GM08714 (cell line): ENCODE data around the gene ZNF827.

Experiments
- H3K4me3 ChIP-seq: fragments of 200-500 bp; sonication (Bioruptor generic); 2 replicates; pipeline ENCODE4 v1.5.1; 2014; ENCODE audit warnings: mild to moderate bottlenecking, low read length, inconsistent platforms
- ZNF274 ChIP-seq: IDR thresholded peaks from 2 replicates; pipeline ENCODE4 v1.6.1; 2012; ENCODE audit warnings: mild to moderate bottlenecking, low read depth, low read length

Gene ZNF827

DNA sequence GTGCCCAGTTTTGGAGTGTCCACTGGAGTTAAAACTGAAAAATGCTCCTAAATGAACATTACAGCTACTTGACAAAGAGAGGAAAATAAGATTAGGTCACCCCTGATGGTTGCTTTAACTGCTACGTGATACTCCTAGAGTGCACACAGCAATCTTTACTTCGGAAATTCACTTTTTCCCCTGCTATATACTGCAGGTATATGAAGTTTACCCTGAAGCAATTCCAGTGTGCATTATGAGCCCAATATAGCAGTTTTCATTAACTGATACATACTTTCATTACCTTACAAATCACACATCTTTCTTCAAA is 773 bp upstream of the ZNF827 start:
- TF ChIP-seq ZNF274 = no peak

DNA sequence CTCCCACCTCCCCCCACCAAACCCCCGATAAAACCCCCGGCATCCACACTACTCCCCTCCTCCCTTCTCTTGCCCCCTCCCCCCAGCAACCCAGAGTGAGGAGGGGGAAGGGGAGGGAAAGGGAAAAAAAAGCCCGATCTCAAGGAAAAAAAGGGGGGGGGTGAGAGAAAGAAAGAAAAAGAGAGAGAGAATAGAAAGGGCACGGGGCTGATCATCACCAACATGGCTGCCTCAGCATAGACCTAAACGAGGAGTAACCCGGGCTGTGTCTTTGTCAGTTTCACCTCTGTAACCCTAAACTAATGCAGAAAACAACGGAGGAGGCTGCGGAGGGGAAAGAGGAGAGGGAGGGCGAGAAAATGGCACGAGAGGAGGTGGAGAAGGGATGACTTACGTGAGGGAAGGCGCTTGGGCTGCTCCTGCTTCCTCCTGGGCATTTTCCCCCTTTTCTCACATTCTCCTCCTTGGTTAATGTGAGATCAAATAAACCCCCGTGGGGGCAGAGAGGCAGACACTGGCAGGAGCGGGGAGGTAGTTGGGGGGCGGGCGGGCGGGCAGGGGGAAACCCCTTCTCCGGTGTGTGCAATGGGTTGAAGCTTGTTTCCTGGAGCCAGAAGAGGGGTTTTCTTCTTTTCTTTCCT is 532 bp downstream of the ZNF827 start:
- H3K4me3 ChIP-seq = peak overlapping the region; percentile 89
- no peak for TF ChIP-seq ZNF274

More for the DNA sequence above, 773 bp upstream of the ZNF827 start:
- no peak overlapping the region for H3K4me3 ChIP-seq

DNA sequence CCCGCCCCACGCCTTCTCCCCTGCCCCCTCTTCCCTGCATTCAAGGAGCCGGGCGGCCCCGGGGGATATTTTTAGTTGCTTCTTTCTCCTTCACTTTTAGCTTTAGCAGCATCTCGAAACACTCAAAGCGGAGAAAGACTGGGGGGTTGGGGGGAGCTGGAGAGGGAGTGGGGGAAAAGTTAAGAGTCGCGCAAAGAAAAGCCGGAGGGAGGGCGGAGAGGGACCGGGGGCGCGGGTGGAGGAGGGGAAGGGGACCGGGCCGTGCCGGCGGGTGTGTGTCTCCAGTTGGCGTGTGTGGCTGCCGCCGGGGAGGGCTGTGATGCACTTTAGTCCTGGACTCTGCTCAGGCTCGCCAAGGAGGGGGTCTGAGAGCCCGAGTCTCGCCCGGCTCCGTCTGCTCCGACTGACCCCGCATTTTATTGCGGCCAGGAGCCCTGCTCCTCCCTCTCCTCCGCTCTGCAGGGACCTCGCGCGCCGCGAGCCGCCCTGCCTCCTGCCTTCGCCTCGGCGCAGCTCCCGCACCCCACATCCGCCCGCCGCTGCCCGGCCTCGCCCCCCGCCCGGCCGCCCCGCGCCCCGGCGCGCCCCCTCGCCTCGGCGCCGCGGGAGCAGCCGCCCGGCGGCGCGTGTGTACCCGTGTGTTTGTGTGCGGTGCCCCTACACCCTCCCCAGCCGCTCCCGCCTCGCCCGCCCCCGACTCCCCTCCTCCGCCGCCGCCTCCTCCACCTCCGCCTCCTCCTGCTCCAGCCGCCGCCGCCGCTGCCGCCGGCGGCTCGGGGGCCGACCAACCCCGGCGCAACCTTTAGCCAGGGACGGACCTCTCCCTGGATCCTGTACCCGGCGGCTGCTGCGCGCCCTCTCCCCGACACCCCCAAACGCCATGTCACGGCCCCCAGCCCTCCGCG is 1.4 kb downstream of the ZNF827 start:
- no peak for TF ChIP-seq ZNF274
- H3K4me3 ChIP-seq = peak overlapping the region; percentile 89

DNA sequence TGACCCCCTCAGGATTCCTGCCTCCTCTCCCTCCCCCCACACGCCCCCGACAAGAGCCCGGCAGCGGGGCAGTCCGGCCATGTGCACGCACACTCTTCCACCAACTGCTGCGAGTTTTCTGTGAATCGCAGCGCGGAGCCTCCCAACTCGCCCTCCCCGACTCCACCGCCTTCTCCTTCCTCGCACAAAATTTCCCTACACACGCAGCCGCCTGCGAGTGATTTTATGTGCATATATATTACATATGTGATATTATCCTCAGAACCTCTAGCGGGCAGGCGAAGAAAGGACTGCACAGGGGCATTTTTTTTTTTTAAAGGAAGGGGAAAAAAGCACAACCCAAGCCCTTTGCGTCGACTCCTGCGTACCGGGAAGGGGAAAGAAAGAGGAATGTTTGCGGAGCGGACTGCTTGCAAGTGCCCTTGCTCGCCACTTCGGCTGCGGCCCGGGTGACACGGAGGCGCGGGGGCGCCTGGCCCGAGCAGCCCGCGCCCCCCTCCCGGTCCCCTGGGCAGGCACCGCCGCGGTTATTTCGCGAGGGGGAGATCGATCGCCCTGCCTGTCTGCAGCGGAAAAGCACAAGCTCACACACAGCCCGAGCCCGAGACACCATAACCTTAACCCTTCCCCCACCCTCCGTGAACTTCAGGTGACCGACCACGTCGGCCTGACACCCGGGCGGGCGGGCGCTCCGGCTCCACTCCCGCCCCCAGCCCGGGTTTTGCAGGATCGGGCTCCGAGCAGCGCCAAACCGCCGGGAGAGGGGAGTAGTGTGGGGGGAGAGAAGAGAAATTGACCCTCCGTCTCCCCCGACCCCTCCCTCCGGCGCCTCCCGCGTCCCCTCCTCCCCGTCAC is 2.3 kb downstream of the ZNF827 start:
- H3K4me3 ChIP-seq = peak overlapping the region; percentile 89
- no peak for TF ChIP-seq ZNF274

DNA sequence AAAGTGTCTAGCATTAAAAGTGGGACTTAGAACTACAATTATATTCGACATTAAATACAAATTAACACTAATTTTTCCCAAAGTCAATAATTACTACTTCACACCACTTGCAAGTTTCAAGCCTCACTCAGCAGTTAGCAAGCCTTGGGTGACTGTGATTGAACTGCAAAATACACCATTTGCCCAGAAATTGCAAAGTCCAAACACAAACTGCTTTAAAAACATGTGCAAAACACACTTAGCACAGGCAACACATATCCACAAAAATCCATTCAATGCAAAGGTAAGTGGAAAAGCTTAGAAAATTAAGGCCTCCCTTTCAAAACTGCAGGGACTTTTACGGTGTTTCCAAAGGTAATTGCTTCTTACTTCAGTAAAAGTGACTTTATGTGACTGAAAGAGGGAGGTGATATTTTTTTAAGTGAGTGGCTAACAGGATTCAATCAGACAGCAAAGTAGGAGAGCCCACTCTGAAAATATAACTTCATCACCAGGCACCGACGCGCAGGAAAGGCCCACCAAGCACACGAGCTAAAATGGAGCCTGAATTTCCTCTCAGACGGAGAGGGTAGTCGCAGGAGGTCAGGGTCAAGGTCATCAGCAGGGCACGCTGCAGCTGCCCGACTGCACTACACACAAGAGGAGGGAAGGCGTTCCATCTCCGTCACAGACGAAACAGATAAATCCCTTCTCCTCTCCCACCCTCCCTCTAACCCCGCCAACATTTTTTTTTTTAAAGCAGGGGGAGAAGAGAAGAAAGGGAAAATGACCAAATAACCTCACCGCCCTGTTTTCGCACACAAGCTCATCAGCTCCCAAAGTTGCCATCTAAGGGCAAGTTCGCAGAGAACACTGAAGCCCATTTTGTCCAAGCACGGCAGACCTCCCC is 3.1 kb downstream of the ZNF827 start:
- H3K4me3 ChIP-seq = peak overlapping the region; percentile 89
- TF ChIP-seq ZNF274 = no peak

DNA sequence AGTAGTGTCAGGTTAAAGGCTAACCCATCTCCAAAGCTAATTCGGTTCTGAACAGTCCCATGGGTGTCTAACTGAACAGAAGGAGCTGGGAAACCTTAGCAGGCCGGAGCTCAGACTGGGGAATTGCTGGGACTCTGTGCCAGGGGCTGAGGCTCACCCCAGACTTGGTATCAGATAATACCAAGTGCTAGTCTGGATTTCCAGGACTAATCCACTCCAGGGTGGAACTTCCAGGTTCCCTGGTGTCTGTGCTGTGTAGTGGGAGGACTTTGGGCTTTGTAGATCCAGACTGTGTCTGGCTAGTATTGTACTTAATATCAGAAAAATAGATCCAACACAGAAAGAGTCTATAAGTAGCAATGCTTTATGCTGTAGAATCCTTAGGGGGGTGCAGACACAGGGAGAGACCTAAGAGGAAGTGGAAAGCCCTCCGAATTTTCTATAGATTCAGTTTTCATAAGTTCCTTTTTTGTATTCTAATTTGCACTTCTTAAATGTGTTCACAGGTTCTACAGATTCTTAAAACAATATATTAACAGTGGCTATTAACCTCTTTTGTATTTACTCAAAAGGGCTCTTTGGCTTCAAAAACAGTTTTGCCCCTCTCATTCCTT is 4.1 kb downstream of the ZNF827 start:
- H3K4me3 ChIP-seq = peak overlapping the region; percentile 89
- no peak for TF ChIP-seq ZNF274

DNA sequence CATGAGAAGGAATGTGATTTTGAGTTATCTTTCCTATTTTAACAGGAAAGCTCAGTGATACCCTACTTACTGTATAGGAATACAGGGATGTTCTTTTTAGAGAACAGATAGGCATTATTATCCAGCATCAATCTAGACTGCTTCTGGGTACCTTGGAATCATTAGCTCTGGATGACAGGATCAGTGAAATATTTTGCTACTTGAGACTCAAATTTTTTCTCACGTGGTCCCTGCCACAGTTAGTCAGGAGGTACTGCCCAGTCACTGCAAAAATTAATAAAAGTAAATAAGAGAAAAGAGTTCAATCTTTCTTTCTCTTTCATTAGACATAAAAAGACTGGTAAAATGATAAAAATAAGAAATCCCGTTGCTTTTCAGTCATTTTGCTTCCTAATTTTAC is 5.5 kb downstream of the ZNF827 start:
- H3K4me3 ChIP-seq = no peak overlapping the region
- TF ChIP-seq ZNF274 = no peak

DNA sequence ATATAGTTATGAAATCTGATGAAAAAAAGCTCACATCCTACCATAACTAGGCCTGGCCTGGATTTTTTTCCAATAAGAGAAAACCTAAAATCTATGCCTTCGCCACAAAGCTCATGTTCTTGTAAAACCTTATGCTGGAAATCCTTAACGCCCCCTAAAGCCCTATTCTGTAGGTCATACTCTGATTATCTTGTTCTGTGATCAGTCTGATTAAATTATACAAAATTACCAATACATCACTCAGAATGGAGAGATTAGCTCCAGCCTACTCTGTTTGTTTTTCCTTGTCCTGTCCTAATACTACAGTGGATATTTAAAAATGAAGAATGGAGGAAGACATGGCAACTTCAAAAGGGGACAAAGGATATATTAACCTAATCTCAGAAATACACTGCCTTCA is 7.2 kb downstream of the ZNF827 start:
- no peak overlapping the region for H3K4me3 ChIP-seq
- TF ChIP-seq ZNF274 = no peak

DNA sequence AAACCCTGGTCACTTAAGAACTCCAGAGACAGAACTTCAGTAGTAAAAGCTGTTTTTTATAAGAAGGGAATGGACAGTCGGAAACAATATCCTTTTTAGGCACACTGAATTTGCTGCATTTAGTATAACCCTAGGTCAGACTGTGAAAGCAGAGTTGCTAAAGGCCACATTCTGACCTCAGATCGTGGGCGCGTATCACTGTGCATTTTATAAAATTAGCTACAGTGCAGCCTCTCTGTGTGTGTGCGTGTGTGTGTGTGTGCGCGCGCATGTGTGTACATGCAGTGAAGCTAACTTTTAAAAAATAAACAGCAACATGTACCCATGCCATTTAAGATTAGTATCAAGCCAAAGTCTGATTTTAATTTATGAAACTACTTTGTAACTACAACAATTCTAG is 8.0 kb downstream of the ZNF827 start:
- TF ChIP-seq ZNF274 = no peak

DNA sequence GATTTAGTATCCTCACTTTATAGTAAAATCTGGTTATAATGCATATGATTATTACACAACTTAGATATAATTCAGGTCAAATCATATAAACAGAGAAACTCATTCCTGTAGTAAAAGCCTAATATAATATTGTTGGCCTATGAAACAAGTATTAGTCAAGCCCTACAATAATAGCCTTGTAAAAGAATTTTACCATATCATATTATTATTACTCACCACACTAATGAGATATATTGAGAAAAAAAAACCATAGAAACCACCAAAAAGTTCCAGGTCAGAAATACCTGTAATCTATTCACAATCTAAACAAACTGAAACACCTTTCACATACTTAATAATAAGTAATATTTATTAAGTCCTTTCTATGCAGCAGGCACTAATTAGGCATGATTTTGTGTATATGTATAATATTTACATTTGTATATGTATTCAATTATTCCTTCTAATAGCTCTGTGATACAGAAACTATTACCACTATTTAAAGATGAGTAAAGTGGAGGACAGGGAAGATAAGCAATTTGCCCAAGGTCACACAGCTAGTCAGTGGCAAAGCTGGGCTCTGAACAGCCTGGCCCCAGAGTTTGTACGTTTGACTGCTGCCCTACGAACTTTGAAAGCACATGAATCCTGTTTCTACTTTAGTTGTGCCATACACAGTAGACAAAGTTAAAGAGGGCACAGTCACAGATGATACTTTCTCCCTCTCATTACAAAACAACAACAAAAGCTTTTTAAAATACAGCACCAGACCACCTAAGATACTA is 9.0 kb downstream of the ZNF827 start:
- H3K4me3 ChIP-seq = no peak overlapping the region
- TF ChIP-seq ZNF274 = no peak

More for the DNA sequence above, 8.0 kb downstream of the ZNF827 start:
- H3K4me3 ChIP-seq = no peak overlapping the region

DNA sequence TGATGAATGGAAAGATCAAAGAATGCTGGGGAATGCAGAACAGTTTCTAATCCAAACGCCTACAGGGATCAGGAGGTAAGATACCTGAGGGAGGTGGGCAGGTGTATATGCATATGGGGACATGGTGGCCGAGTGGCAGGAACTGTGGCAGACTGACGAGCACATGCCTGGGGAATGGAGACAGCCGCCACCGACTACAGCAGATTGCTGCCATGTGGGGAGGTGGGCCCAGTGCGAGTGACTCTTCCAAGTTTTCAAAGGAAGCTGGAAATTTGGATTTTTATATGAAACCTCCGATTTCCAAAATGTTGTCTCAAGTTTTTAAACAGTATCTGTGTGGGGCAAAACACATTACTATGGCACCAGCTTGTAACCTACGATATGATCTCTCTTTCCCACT is 9.9 kb downstream of the ZNF827 start:
- no peak overlapping the region for H3K4me3 ChIP-seq
- TF ChIP-seq ZNF274 = no peak

DNA sequence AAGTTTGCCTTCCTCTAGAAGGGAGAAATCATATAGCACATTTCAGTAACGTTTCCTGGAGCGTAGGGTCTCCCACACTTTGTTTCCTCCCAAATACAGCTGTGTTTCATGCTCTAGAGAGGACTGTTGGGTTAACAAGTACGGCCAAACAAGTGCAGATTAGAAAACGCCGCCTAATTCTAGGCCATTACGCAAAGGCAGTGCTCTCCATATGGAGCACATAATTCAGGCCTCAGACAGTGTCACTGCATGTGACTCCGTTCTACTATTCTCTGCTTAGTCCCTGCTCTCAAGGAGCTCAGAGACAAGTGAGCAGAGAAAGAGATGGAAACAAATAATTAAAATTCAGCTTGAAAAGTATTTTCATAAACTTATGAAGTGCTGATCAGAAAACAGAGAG is 11.6 kb downstream of the ZNF827 start:
- no peak overlapping the region for H3K4me3 ChIP-seq
- no peak for TF ChIP-seq ZNF274

DNA sequence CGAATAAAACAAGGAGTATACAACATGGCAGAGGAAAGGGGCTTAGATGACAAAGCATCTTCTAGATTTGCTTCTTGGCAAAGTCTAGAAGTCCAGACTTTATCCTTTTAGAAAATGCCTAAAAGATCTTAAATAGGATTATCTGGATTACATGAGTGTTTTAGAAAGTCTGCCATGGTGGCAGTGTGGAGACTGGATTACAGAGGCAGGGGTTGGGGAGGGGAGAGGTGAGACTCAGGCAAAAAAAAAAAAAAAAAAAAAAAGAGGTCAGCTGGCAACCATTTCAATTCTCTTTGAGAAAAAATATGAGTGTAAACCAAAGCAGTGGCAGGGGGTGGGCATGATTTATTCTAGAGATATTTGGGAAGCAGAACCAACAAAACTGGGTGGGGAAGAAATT is 17.4 kb downstream of the ZNF827 start:
- no peak overlapping the region for H3K4me3 ChIP-seq
- no peak for TF ChIP-seq ZNF274

DNA sequence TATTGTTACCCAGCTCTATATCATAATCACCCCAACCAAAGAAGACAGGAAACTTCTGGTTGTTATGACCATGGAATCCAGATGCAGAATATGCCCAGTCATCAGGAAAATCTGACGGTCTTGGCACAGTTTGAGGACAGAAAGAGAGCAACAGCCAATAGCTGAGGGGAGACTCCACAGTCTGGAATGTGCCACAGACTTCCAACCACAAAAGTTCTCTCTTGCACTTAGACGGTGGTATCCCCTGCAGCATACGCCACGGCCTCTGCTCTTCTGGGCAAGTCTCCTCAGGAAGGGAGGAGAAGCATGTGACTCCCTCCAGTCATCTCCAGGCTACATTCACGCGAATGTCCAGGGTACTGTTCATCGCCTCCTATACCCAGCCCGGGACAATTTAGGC is 18.4 kb downstream of the ZNF827 start:
- no peak for TF ChIP-seq ZNF274
- no peak overlapping the region for H3K4me3 ChIP-seq
